Stomach (tissue), 9 donors: ENCODE data around the gene BOD1L1. TPM values are rescaled to one million over a fixed set of nuclear protein-coding genes. Genes with fewer than 3 reads are reported as not detected.
A peak's percentile ranks its signal among the peaks of the same experiment; 100 is the strongest.

Experiments
- DNase-seq, 2 donors: peaks; one replicate each; pipeline versions ENCODE4 v3.0.0 to v3.0.0-alpha.2; 2013 to 2019
- H3K27ac ChIP-seq, 5 donors: fragments of 200-600 bp in 4 of 5; sonication (generic) in 4 of 5; one replicate each; pipeline ENCODE4 v1.5.1; 2013 to 2019; ENCODE audit warnings: mild to moderate bottlenecking in 1 of 5, moderate library complexity in 1 of 5
- H3K27me3 ChIP-seq, 3 donors: fragments of 200-600 bp; sonication (generic); one replicate each; pipeline ENCODE4 v1.5.1; 2017 to 2019; ENCODE audit warnings: mixed run types in 1 of 3
- H3K36me3 ChIP-seq, 4 donors: fragments of 200-600 bp; sonication (generic); 1 replicate in 3 of 4; 2 replicates in 1 of 4; pipeline ENCODE4 v1.5.1; 2016 to 2019
- H3K4me1 ChIP-seq, 4 donors: fragments of 200-600 bp; sonication (generic); one replicate each; pipeline ENCODE4 v1.5.1; 2016 to 2019
- H3K4me3 ChIP-seq, 4 donors: fragments of 200-600 bp; sonication (generic) in 3 of 4; one replicate each; pipeline ENCODE4 v1.5.1; 2016 to 2019; ENCODE audit warnings: mild to moderate bottlenecking in 1 of 4
- H3K9me3 ChIP-seq, 4 donors: fragments of 200-600 bp; sonication (generic); one replicate each; pipeline ENCODE4 v1.5.1; 2016 to 2019
- EP300 ChIP-seq: sonication (generic); formaldehyde crosslinking; IDR thresholded peaks from one replicate; pipeline ENCODE4 v1.6.1; 2017; ENCODE audit warnings: antibody characterized with exemption
- POLR2A ChIP-seq, 4 donors: fragments of 450-650 bp; IDR thresholded peaks; one replicate each; pipeline ENCODE4 v1.6.1; 2016; ENCODE audit warnings: antibody characterized with exemption in 4 of 4, control low read depth in 2 of 4, mild to moderate bottlenecking in 1 of 4, moderate library complexity in 1 of 4
- POLR2AphosphoS5 ChIP-seq, 3 donors: sonication (generic); formaldehyde crosslinking; IDR thresholded peaks; one replicate each; pipeline ENCODE4 v1.6.1; 2016; ENCODE audit warnings: antibody characterized with exemption in 3 of 3
- WGBS, 5 donors: extraction: QIAGEN DNeasy Blood & Tissue Kit in 3 of 5; methylation state at CpG; one replicate each; pipeline versions ENCODE4 v1.1.5 to v1.1.7; 2013 to 2018; 5-methylcytosine and 5-hydroxymethylcytosine counted together
- intact Hi-C: fragments of 100-400 bp; cut with DNase I; formaldehyde crosslinking; loops from one replicate; pipeline ENCODE4 v1.15.1; 2023; ENCODE audit warnings: low total_unique reads
- polyA plus RNA-seq, 3 donors: library from polyadenylated mRNA; stranded (reverse); fragments of 200-250 nt; gene quantifications; one replicate each; pipeline ENCODE4 v1.2.3, GENCODE V29; 2013
- total RNA-seq, 5 donors: library from RNA; depleted of rRNA; stranded (reverse); fragments of >200 nt; gene quantifications; one replicate each; pipeline versions ENCODE4 v1.1.0 to v1.2.3, GENCODE V29; 2014 to 2016
- TF ChIP-seq, protein P1 (sequence below), 7 experiments: fragments of 450-650 bp in 4 of 7; fragments of 200-600 bp in 3 of 7; sonication (generic) in 3 of 7; IDR thresholded peaks; one replicate each; pipeline ENCODE4 v1.5.1; 2016 to 2019; ENCODE audit warnings: antibody characterized with exemption in 7 of 7, control low read depth in 2 of 7, mild to moderate bottlenecking in 1 of 7
- donor health status: healthy with polysubstance abuse.
- donor health status: Bipolar disorder and iron deficiency.
- donor health status: healthy.

BOD1L1 gene
- total and polyA plus RNA-seq, 8 donors, result 8.2 to 61.7 (median 33.4) TPM

DNA sequence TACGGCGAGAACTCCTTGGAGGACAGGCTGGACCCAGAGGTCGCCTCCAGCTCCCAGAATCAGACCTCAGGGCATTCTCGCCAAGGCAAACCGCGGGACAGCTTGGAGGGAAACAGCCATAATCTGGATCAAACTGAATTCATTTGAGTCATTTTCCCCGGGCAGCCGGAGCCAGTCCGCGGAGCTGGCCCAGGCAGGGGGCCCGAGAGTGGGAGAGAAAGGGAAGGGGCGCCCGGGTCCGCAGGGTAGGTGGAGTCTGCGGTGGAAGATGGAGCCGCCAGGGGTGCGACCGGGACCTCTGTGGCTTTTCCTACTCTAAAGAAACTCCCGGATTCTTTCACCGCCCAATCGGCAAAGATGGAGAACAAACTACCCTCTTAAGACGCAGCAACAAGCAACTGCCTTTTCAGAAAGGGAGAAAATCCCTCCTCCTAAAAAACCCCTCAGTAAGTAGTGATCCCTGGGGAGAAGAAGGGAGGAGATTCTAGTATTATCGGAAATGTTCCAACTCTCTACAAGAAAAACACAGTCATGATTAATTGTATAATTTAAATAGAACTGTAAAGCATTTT, 88.4 kb downstream of the BOD1L1 start:
- WGBS, 5 donors, result 5 to 24% (median 7%) methylated on average over 23 of the region's 23 CpGs
- H3K4me3 ChIP-seq, result no peak overlapping the region

DNA sequence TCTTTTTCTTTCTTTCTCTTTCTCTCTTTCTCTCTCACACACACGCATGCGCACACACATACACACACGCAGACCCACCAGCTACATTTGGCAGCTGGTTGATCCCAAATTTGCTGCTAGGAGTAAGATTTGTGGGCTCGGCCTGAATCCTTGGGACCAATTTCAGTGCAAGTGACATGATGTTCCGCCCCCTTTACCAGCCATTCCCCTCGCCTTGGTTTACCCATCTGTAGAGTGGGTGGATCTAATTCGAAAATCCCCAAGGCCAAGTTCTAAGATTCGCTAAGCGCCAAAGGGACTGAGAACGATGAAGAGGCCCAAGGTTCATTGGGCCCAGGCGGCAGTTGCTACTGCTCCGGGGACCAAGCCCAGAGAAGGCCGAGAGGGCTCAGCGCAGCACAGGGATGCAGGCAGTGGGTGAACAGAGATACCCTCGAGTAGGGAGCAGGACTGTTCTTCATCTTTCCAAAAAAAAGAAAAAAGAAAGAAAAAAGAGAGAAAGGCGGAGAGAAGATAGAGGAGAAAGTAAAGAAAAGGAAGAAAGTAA, 89.0 kb downstream of the BOD1L1 start:
- Histone ChIP-seq H3K4me3 (no peak overlapping the region), H3K36me3 (no peaks in the 10 kb centered on the region), H3K4me1 (peaks cover 15 to 72% (median 37%) of the 10 kb centered on the region in 4 donors), H3K9me3 (peaks cover 0 to 17% (median 10%) of the 10 kb centered on the region in 4 donors), H3K27ac (no peak overlapping the region), H3K27me3 (peaks cover 39 to 100% (median 99%) of the 10 kb centered on the region in 3 donors)
- intact Hi-C loops, result no loop called here
- WGBS, 5 donors, result 24 to 33% (median 28%) methylated on average over 16 of the region's 16 CpGs
- TF ChIP-seq POLR2AphosphoS5 (IDR thresholded peaks at IDR 0.05) (no peak), POLR2A (IDR thresholded peaks at IDR 0.05) (no peak)
- TF ChIP-seq, protein P1, sequence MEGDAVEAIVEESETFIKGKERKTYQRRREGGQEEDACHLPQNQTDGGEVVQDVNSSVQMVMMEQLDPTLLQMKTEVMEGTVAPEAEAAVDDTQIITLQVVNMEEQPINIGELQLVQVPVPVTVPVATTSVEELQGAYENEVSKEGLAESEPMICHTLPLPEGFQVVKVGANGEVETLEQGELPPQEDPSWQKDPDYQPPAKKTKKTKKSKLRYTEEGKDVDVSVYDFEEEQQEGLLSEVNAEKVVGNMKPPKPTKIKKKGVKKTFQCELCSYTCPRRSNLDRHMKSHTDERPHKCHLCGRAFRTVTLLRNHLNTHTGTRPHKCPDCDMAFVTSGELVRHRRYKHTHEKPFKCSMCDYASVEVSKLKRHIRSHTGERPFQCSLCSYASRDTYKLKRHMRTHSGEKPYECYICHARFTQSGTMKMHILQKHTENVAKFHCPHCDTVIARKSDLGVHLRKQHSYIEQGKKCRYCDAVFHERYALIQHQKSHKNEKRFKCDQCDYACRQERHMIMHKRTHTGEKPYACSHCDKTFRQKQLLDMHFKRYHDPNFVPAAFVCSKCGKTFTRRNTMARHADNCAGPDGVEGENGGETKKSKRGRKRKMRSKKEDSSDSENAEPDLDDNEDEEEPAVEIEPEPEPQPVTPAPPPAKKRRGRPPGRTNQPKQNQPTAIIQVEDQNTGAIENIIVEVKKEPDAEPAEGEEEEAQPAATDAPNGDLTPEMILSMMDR (IDR thresholded peaks at IDR 0.05), result no peak
- DNase-seq, result no peak

More for the DNA sequence above, 88.4 kb downstream of the BOD1L1 start:
- H3K27me3 ChIP-seq, result peaks cover 41 to 100% (median 99%) of the 10 kb centered on the region in 3 donors
- no peak for DNase-seq
- intact Hi-C loops, result no loop called here
- TF ChIP-seq, protein P1 (IDR thresholded peaks at IDR 0.05), result no peak
- TF ChIP-seq POLR2AphosphoS5 (IDR thresholded peaks at IDR 0.05) (no peak), EP300 (no peak), POLR2A (IDR thresholded peaks at IDR 0.05) (no peak)
- no peaks in the 10 kb centered on the region for H3K36me3 ChIP-seq
- H3K27ac ChIP-seq, result no peak overlapping the region
- H3K9me3 ChIP-seq, result peaks cover 0 to 24% (median 10%) of the 10 kb centered on the region in 4 donors
- H3K4me1 ChIP-seq, result peaks cover 21 to 78% (median 43%) of the 10 kb centered on the region in 4 donors

DNA sequence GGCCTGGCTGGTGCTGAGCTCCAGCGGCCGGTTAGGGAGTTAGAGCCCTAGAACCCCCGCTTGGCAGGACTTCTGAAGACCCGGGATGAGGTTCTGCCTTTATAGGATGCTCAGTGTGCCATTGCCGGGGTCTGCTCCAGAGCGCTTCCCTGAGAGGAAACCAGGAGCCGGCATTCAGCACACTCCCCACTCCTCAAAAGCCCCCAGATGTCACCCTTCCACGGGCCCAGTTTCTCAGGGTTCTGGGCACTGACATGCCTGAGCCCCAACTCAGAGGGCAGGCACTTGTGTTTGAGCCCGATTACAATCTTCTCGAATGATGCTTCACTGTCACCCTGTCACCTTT, 89.7 kb downstream of the BOD1L1 start:
- Histone ChIP-seq H3K9me3 (peaks cover 0 to 16% (median 10%) of the 10 kb centered on the region in 4 donors), H3K4me3 (no peak overlapping the region), H3K27ac (no peak overlapping the region), H3K27me3 (peaks cover 34 to 100% (median 99%) of the 10 kb centered on the region in 3 donors), H3K4me1 (peaks cover 15 to 67% (median 33%) of the 10 kb centered on the region in 4 donors), H3K36me3 (no peaks in the 10 kb centered on the region)
- DNase-seq, result no peak
- WGBS, 5 donors, result 5 to 18% (median 12%) methylated on average over 9 to 10 of the region's 10 CpGs
- intact Hi-C loops, result no loop called here
- no peak for TF ChIP-seq POLR2A (IDR thresholded peaks at IDR 0.05)
- TF ChIP-seq POLR2AphosphoS5 (IDR thresholded peaks at IDR 0.05), result no peak
- TF ChIP-seq EP300, result no peak
- TF ChIP-seq, protein P1 (IDR thresholded peaks at IDR 0.05), result no peak

DNA sequence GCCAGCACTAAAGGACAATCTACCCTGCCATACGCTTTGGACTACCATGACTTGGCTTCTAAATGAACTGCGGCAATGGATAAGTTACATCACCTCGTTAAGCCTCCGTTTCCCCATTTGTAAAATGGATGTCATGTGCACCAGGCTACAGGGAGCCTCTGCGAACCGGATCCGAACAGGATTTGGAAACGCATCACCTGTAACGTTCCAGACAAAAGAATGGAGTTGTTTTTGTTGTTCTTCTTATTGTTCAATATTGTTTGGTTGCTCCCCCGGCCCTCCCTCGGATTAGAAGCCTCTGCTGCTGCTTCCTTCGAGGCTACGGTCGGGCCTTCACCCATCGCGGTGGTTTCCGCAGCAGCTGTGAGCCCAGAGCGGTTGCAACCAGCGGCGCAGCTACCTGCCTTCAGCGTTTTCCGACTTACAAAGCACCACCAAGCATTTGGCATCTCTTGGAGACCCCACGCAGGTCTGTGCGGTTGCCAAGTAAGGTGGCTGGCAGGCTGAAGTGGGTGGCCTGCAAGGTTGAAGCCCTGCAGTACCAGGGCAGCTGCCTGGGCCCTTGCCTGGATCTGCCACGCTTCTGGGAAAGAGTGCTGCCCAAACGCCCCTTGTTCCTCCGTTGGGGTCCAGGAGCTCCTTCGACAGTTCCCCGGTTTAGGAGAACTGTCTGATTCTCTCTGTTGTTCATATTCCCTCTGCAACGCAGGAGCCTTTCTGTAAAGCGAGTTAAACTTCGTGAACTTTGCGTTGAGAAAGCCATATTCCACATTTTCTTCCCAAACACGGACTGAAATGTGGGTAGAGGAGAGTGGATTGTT, 90.3 kb downstream of the BOD1L1 start:
- 12 to 20% (median 13%) methylated on average over 30 to 34 of the region's 34 CpGs for WGBS, 5 donors
- Histone ChIP-seq H3K27ac (no peak overlapping the region), H3K4me1 (peaks cover 13 to 61% (median 28%) of the 10 kb centered on the region in 4 donors), H3K27me3 (peaks cover 34 to 100% (median 99%) of the 10 kb centered on the region in 3 donors), H3K4me3 (no peak overlapping the region), H3K36me3 (no peaks in the 10 kb centered on the region), H3K9me3 (peaks cover 0 to 16% (median 7%) of the 10 kb centered on the region in 4 donors)
- intact Hi-C loops, result no loop called here
- TF ChIP-seq, protein P1 (IDR thresholded peaks at IDR 0.05), result no peak
- TF ChIP-seq POLR2AphosphoS5 (IDR thresholded peaks at IDR 0.05) (no peak), POLR2A (IDR thresholded peaks at IDR 0.05) (no peak), EP300 (no peak)
- peak in 1 of 2 donors; percentile 14 for DNase-seq
